Right kidney (tissue), 1 donor: ENCODE data around the gene NPAS2.

Experiments
- DNase-seq: peaks from one replicate; pipeline ENCODE4 v3.0.0-alpha.2; 2016

NPAS2 gene

DNA sequence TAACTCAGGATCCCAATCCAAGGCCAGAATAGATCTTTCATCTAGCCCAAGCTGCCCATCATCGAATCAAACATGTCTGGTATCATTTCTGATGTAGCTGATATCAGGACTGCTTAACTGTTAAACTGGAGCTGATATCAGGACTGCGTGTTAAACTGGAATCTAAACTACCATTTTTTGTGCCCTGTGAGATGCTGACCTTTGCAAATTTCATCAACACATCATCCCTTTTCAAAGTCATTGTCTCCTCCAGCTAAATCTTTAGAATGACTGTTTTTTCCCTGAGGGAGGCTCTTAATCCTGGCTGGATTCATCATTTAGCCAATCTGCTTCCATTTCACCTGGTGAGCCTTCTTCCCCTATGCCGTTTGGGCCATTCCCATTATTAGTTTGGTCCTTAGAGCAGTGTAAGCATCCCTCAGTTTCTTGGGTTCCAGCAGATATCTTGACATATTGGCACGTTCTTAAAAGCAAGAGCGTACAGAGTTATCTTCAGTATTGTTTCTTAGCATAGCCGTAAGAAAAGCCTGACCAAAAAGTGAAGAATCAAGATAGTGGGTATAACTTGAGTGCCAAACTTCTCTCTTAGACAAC, 194.4 kb downstream of the NPAS2 start:
- no peak for DNase-seq

DNA sequence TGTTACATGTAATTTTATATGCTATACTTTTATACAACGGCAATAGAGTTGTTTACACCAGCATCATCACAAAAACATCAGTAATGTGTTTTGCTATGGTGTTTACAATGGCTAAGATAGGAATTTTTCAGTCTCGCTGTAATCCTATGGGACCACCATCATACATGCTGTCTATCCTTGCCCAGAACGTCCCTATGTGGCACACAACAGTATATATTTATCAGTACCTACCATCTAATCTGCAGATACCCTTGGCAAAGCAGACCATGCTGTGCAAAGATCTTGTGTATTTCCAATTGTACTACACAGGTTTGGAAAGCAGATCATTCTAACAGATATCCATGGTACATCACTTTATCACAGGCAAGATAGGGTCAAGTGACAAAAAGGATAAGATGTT, 197.4 kb downstream of the NPAS2 start:
- DNase-seq = no peak

DNA sequence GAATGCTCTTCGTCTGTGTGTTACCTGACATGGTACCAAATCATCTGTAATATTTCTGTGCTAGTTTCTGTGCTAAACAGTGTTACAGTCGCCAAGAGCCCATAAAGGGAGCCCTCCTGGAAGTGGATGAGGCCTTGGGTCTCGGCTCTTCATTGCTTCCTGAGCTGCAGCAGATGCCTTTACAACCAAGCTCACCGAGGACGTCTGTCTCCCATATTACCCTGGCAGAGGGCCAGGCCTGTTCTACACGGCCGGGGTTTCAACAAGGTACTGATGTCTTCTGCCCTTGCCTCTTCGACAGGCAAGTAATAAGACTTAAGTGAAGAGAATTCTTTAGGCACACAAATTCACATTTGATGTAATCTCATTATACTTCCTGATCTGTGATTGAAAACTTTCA, 199.0 kb downstream of the NPAS2 start:
- DNase-seq = no peak

DNA sequence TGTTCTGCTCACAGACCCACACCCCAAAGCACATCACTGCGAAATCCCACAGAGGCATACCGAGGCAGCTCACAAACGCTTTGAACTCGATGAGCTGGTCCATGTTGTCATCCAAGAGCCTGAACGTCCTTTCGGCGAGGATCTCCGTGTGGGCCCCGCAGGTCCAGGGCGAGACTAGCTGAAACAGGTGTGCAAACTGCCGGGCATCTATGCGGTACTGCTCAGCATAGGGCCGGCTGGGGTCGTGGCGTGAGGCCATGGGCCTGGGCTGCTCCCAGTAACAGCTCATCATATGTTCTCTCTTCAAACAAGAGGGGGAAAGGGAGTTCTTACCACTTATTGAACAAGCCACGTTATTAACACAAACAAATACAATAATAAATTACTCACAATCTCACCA, 202.3 kb downstream of the NPAS2 start:
- no peak for DNase-seq

DNA sequence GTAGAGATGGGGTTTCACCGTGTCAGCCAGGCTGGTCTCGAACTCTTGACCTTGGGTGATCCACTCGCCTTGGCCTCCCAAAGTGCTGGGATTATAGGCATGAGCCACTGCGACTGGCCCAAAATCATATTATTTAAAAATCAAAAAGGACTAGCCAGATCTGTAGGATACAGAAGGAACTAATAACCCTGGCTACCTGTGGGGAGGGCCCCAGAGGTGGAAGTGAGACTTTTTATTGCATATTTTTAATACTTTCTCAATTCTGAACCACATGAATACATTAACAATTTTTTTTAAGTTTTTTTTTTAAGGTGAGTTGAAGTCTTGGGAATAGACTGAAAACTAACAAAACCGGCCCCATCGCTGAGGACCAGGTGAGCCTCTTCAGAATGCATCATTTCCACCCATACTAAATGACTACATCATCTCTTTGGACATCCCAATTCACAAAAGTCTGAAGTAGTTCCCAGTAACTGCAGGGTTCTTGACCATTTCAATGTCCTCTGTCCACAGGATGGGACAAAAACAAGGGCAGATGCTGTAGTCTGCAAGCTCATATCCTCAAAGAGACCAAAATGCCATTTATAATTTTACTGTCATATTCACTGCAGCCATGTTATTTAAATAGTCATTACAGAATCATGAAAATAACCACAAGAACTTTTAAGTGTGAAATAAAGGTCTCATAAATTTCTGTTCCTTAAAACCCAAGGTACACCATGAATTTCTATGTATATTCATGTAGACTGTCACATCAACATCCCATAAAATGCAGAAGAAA, 203.6 kb downstream of the NPAS2 start:
- DNase-seq = no peak

DNA sequence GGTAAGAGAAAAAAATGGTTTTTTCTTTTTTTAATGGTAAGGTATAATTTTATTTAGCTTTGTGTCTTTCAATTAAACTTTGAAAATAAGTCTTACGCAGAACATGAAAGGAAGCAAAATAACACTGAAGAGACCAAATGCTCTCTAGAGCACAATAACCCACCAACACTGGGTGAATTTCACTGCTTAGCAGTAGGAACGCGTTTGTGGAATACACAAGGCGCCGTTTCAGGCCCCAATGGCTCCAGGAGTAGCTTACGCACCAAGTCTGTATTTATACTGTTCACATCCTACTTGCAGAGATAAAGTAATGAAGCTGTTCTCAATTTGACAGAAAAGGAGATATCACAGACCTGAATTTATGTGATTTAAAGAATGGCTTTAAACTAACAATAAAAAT, 205.6 kb downstream of the NPAS2 start:
- DNase-seq = no peak

DNA sequence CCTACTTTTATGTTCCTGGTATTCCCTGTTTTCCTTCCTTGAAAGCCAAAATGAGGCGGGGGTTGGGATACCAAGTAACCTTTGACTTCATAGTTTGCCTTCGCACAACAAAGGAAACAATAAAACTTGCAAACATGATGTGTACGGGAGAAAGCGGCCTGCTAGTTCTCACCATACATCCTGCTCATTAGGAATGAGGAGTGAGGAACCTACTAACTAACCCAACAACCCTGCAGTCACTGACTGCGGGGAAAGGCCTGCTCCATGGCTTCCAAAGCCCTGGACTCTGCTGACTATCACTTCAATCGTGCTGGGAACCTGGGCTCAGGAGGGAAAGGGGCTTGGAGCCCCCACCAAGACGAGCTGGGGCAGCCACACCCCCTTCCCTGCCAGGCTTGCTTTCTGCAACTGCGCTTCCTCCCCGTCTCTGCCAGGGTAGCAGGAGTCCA, 206.3 kb downstream of the NPAS2 start:
- DNase-seq = no peak

DNA sequence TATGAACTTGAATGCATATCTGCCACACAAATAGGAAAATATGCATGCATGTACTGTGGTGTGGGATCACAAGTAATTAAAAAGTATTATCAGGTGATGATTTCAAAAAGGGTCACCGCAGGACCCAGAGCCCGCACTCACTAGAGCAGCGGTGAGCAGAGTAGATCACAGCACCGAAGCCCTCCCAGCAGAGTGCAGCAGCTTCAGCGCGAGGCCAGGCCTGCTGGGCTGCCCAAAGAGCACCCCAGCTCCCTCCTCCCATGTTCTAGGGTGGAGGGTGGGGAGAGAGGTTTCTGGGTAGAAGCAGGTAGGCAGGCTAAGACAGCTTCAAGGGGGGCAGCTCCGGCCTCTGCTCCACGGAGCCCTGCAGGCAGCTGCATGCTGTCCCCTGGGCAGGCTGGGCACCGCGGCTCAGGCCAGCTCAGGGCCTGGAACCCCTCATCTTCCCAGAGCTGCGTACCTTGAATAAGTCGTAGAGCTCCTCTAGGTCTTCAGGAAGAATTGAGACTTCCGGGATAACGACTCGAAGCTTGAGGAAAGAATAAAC, 207.1 kb downstream of the NPAS2 start:
- DNase-seq = no peak

DNA sequence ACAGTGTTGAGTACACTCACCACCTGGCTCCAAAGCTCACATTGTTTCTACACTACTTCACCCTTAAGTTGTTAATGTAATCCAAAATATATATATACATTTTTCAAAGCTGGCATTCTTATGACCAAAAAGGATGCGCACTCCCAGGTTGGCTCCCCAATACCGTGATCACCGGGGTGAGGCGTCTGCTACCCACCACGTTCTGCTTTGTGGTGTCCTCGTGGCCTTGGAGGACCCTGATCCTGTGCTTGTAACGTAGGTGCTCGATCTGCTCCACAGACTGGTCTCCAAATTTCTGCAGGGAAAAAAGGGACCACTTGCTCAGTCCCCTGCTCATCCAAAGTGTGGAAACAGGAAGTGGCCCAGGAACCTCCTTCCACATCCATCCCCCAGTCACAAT, 207.9 kb downstream of the NPAS2 start:
- no peak for DNase-seq

DNA sequence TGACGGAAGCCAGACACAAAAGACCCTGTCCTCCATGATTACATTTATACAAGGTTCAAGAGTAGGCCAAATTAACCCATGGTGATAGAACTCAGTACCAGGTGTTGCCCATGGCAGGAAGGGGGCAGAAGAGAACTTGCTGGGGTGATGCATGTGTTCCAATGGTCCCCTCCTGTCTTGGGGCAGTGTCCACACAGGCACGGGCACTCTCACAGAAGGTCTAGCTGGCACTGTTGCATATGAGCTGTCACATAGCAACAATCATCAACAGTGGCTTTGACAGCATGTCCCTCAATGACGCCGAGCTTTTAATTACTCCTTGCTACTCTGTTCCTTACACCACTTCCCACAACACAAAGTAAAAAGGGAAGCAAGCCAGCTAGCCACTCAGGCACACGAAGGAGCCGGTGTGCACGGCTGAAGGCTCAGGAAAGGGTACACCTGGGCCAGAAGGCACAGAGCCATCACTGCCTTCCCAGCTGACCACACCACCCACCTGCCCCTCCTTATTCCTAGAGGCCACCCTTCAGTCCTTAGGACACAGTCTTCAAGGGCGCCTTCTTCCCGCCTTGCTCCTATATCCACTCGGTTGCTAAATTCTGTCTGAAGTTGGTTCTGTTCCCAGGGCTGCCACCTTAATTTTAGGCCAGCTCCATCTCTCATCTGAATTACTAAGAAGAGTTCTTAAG, 211.1 kb downstream of the NPAS2 start:
- no peak for DNase-seq

DNA sequence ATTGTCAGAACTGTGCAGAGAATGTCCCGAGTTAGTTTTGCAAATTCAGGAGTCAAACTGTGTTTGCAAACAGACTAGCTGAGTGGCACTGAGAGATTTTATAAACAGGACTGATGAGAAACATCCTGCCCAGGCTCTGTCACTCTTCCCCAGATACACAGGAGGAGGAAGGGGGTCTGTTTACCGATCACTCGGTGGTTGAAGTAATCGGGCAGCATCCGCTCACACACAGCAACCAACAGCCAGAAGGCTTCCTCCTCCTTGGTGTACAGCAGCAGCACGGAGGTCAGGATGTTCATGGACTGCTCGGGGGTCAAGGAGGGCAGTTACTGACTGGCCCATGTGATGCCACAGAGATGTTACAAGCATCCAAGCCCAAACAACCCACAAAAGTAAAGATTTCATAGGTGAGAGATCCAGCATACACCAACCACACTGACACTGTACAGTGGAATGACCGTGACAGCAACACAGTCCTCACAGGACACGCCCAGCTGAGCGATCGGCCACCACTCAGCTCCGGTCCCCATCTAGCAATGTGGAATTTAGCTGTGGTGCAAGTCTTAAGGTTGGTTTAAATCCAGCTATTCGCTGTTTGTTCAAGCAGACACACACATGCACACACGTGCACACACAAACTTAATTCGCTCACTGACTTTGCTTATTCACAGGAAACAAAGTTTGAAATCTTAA, 212.3 kb downstream of the NPAS2 start:
- no peak for DNase-seq

DNA sequence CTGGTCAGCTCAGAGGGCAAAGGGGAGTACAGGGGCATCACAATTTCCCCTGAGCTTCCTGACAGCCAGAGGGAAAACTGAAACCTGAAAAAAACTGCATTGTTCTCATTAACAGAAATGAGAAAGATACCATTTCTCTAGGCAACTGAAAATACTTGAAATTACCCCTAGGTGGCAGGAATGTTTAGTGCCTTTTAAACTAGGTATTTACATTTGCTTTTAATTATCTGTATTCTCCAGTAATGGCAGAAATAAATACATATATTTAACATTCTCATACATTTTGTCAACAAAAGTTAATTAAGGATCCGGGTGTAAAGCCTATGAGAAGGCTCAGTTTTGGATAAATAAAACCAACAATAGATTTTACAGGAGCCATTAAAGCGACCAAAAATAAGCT, 216.6 kb downstream of the NPAS2 start:
- DNase-seq = no peak

DNA sequence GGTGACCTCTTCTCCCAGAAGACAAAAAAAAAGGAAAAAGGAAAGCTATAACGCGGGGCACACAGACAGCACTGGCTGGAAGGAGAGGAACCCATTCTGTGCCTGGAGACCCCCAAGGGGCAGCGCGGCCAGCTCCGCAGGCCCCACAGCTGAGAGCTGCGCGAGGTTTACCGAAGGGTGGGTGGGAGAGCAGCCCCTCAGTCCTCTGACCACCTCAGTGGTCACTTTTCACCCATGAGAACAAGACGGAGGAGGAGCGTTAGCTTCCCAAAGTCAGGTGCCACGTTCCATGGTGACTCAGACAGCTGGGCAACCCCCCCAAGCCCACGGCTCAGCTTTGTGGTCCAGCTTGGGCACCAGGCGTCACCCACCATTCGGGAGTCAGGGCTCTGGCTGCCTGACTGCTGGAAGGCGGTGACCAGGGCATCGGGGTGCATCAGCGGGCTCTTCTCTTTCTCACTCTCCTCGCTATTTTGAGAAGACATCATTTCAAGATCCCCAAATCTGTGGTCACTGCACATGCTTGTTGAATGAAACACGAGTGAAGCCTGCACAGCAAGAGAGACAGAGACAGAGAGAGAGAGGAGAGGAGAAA, 217.3 kb downstream of the NPAS2 start:
- no peak for DNase-seq

DNA sequence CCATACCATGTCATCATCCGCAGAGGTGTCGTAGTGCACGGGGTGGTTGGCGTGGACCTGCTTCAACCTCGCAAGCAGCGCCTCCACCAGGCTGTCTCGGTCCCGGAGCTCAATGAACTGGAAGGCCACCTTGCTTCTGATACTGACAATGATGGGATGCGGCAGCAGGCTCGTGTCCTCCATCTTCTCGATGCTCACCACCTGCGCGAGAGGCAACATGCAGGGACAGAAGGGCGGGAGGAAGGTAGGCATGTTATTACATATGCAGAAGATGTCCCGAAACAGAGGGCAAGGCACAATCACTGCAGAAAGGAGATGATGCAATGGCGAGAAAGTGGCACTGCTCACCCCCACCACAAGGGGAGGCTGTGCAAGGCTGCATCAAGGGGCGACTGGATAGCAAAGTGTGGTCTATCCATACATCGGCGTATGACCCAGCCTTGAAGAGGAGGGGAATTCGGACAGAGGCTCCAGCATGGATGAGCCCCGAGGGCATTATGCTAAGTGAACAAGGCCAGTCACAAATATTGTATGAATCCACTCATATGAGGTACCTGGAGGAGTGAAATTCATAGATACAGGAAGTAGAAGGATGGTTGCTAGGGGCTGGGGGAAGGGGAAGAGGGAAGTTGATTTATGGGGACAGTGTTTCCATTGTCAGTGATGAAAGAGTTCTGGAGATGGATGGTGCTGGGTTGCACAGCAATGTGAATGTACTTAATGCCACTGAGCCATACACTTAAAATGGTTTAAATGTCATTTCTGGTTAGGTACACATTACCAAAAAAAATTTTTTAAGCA, 218.7 kb downstream of the NPAS2 start:
- no peak for DNase-seq

DNA sequence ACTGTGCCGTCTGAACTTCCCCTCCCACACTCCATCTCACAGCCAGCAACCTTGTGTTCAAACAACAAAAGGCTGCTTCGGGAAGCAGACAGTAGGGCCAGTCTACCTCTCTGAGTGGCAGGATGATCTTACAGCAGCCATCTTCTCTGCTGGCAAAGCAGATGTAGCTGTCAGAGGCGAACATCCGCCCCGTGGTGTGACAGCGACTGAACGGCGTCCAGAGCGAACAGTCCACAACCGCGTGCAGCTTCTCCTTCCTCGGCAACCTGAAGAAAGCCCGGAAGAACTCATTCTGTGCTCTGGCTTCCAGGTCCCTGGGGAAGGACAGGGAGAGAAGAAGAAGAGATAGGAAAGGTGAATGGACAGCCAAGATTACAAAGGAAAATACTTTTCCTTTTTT, 220.1 kb downstream of the NPAS2 start:
- DNase-seq = no peak

DNA sequence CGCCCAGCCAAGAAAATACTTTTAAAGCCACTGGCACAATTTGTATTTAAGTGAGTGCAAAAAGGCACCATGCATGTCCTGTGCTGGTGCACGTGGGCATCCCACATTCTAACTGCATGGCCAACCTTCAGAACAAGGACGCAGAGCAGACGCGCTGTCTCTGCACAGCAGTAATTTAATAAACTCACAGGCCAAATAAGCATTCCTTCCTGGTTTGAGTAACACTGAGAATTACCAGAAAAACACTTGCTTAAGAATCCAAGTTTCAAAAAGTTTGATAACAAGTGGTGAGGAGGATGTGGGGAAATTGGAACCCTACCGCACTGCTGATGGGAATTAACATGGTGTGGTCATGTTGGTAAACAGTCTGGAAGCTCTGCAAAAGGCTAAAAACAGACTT, 220.8 kb downstream of the NPAS2 start:
- no peak for DNase-seq

DNA sequence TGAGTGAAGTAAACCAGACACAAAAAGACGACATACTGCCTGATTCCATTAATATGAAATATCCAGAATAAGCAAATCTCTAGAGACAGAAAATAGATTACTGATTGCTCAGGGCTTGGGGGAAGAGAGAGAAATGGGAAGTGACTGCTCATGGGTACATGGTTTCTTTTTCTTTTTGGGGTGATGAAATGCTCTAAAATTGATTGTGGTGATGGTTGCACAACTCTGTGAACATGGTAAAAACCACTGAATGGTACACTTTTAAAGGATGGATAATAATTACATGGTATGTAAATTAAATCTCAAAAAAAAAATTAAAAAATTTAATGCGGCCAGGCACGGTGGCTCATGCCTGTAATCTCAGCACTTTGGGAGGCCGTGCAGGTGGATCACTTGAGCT, 221.5 kb downstream of the NPAS2 start:
- DNase-seq = no peak

DNA sequence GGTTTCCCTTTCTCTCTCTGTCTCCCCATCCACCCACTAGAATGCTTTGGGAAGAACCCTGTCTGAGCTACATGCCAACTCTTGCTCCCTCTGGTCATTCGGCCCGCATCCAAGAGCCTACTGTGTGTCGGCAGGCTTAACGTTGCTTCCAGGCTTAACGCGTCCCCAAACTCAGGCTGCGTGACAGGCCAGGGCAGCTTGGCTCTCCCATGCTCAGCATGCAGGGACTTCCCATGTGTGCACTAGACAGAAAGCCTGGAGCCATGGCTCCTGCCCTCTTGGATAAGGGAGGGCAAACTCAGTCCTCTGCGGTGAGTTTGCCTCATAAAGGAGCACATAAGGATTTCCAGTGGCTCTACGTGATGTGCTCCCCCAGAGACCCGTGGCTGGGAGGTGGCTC, 225.4 kb downstream of the NPAS2 start:
- no peak for DNase-seq
